Muscle of back (tissue), 11 donors: Measurements from ENCODE around the gene INS. TPM values are rescaled to one million over a fixed set of nuclear protein-coding genes. Genes with fewer than 3 reads are reported as not detected.
"Not testable (repeated sequence)": the region's sequence is repeated elsewhere in the genome, so short reads cannot be mapped to it uniquely, and the experiment has no call there.

Experiments used
- DNase-seq, 3 donors: peaks; one replicate each; pipeline versions ENCODE4 v3.0.0 to v3.0.0-alpha.2; 2013
- polyA plus RNA-seq, 10 donors: library from polyadenylated mRNA; unstranded; fragments of 120-200 nt; gene quantifications; one replicate each; pipeline ENCODE4 v1.2.1, GENCODE V29; 2013; ENCODE audit not compliant: insufficient read length in 10 of 10

The INS gene
- polyA plus RNA-seq, 10 donors = not detected

DNA sequence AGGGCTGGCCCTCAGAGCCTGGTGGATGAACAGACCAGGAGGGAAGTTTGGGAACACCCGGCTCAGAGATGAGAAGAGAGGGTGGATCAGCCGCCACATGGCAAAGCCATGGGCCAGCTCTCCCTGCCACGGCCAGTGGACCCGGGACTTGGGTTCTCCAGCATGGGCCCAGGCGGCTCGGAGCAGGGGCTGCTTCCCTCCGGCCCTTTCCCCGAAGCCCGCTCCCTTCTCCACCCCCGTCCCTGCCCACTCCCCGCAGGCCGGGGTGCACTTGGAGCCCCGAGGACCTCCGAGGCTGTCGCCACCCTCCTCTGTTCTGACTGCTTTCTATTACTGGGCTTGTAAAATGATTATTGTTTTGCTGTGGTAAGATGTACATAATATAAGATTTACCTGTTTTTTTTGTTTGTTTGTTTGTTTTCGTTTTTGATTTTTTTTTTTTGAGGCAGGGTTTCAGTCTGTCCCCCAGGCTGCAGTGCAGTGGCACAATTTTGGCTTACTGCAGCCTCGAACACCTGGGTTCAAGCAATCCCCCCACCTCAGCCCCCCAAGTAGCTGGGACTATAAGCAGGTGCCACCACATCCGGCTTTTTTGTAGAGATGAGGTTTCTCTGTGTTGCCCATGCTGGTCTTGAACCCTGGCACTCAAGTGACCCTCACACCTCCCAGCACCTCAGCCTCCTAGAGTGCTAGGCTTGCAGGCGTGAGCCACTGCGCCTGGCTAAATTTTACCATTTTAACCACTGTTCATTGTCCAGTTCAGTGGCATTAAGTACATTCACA is 21.9 kb upstream of the INS start:
- no peak for DNase-seq

- DNase-seq = no peak
Measured at GRCh38 chr11:2182075-2182474, 21.1 kb upstream of the INS start.

GRCh38 chr11:2180789-2181370 is 19.9 kb upstream of the INS start:
- no peak for DNase-seq

DNA sequence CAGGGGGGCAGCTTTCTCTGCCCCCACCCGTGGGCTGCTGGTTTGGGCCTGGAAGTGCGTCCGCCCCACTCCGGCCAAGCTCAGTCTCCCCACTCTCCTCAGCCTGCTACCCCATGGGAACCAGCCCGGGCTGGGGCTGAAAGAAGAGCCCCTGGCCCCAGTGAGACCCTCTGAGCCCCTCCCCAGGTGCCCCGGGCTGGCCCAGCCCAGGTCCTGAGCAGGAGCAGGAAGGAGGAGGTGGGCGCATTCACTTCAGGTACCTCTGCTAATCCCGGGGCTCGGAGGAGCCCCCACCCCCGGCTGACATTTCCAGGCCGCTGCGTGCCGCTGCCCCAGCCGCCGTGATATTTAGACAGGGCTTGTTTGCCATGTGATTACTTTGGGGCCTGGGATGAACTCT is 19.3 kb upstream of the INS start:
- DNase-seq = no peak

GRCh38 chr11:2179516-2179915 is 18.5 kb upstream of the INS start:
- DNase-seq = no peak

DNA sequence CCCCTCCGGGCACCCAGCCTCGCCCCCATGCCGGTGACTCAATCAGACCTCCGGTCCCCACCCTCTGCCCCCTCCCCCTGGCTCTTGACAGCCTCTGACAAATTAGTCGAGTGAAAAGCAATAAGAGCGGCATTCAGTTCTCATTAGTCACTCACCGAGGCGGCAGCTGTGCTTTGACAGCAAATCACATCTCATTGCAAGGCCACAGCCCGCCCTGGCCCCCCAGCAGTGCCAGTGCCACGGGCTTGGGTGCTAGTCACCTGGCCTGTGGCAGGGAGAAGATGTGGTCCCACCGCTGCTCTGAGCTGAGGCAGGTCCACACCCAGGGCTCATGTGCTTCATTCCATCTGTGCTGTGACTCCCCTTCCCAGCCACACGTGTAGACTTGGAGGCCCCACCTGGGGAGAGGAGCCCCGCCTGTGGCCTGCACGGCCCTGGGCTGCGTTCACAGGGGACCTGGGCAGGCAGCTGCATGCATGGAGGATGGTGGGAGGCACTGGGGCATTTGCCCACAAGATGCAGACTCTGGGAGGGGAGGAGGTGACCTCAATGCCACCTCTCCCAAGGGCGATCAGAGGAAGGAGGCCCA is 18.0 kb upstream of the INS start:
- peak in 1 of 3 donors; percentile 33 for DNase-seq

DNA sequence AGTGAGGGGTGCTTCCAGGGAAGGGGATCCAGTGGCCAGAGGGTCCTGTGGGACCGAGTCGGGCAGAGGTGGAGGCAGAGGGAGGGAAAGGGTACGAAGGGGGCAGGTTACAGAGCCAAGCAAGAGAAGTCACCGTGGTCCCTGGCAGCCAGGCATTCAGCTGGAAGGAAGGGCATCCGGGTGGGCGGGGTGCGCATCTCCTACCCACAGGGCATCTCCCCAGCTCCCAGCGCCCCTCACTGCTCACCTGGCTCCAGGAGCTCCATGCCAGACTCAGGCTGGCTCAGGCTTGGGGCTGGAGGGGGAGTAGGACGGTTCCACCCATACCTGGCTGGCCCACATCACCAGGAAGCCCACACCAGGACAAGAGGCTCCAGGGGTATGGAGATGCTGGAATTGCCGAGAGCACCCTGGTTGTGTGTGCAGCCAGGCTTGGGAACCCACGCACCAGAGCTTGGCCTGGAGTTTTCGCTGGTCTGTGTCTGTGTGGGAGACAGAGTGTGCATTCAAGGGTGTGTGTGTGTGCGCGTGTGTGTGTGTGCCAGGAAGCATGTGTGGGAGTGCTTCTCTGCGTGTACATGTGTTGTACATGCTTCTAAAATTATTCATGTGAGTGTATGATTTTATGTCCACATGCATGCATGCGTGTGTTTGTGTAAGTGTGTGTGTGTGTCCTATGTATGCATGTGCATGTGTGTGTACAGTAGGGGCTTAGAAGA is 17.2 kb upstream of the INS start:
- DNase-seq = not testable (repeated sequence)

- DNase-seq = no peak
Measured at GRCh38 chr11:2177076-2177475, 16.1 kb upstream of the INS start.

DNA sequence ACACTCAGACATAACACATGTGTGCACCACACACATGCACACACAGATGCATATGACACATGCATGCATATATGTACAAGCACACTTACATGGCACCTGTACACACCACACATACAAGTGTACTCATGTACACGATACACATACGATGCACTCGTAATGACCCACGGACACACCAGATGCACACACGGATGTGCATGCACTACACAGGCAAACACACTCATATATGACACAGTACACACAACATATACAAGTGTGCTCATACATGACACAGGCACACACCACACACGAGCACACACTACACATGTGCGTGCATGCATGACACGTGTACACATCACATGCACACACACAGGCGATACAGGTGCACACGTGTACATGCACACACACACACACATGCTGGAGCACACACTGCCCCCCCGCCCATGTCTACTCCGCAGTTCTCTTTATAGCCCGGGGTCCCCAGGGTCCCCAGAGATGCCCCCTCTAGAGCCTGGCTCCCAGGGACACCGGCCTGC is 15.4 kb upstream of the INS start:
- no peak for DNase-seq

DNA sequence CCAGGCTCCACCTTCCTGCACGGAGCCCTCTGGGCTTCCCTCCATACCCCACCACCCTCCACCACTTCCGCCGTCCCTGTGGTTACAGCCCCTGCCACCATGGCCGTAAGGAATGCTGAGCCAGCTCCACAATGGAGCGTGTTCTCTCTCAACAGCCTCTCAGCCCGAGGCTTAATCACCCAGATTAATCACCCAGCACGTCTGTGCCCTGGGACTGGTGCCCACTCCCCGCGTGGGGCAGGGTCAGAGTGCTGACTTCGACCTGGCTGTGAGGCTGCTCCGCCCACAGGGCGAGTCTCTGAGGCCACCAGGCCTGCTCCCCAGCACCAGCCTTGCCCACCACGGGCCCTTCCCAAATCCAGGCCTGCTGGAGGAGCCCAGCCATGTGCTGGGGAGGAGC is 14.7 kb upstream of the INS start:
- peak in 1 of 3 donors; percentile 38 for DNase-seq

- no peak for DNase-seq
Measured at GRCh38 chr11:2174361-2174760, 13.4 kb upstream of the INS start.

GRCh38 chr11:2173761-2174160 is 12.8 kb upstream of the INS start:
- no peak for DNase-seq

DNA sequence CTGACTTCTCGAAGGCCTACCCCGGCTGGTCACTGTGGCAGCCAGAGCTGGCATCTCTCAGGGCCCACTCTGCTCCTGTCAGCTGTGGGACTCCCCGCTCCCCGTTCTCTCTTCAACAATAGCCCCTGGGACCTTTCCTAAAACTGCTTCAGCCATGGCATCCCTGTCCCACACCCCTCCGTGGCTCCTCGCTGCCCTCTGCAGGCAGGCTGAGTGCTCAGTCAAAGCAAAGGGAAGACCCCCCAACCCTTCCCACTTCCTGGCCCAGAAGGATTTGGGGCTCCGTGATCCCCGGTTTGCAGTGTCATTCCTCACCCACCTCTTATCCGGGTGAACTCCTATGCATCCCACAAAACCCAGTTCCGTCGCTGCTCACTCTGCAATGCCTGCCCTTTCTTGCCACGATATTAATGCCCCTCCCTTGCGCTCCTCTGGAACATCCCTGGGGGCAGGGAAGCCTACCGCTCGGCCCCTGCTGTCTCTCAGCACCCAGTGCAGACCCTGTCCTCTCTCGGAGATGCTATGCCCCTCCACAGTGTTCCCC is 12.2 kb upstream of the INS start:
- DNase-seq = no peak

DNA sequence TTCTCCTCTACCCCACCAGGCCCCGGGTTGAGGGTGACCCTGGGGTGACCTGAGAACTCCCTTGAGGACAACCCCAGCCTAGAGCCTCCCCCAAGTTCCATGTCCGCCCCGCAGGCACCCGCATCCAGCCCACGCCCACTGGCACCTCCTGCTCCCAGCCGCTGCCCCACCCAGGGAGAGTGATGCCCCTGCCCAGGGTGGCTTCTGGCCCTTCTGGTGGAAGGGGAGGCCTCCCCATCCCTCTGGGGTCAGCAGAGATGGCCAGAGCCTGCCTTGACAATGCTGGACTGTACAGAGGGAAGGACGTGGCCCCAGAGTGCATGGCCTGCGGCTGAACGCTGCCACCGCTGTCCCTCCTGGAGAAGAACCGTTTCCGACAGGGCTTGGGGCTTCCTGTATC is 11.7 kb upstream of the INS start:
- DNase-seq = no peak

DNA sequence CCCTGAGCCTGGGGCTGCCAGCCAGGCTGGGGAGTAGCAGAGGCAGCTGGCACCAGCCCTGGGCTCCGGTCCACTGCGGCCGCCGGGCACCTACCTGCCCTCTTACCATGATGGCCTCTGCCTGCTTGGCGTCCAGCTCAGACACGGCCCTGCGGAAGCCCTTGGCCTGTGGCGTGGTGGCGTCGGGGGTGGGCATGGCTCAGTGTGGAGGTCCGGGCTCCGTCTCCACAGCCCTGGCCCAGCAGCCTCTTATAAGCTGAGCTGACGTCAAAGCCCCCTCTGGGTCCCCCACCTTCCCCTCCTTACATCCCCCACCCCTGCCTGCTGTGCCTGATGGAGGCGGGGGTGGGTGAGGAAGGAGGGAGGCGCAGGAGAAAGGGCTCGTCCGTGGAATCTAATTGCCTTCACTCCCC is 10.6 kb upstream of the INS start, which contains the start of gene TH:
TSS of gene TH (minus strand) at position 225 of the 413 bp plus-strand sequence. CDS start at position 196, 29 bp downstream.
- no peak for DNase-seq

DNA sequence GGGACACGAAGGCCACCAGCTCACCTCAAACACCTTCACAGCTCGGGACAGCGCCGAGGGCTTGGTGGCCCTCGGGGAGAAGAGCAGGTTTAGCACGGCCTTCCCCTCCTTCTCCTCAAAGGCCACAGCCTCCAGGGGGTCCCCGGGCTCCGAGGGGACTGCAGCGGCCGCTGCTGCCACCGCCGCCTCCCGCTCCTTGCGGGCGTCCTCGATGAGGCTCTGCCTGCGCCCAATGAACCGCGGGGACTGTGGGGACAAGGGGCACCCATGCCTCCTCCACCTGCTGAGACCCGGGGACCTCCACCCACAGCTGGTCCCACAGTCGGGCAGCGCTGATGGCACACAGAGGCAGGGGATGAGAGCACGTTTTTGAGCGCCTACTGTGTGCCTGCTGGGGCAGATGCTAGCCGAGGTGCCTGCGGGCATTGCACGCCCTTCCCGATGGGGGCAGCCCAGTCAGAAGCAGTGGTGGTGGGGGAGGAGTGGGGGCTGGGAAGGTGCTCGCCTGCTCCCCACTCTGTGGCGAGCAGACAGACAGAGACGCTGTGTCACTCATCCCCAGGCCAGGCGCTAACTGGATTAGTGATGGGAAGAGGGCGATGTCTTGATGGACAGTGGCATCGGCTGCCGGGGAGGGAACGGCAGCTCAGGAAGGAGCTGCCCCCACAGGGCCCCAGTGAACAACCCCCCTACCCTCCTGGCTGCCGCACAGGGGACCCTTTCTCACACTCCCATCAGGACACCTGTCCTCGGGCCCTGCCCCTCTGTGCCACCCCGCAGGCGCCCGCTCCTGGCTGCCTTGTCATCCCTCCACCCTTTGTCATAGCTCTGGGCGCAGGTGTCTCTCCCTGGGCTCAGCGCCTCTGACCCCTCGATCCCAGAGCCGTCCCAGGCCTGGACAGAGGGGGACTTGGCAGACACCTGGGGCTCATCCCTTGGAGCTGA is 8.9 kb upstream of the INS start:
- no peak for DNase-seq

DNA sequence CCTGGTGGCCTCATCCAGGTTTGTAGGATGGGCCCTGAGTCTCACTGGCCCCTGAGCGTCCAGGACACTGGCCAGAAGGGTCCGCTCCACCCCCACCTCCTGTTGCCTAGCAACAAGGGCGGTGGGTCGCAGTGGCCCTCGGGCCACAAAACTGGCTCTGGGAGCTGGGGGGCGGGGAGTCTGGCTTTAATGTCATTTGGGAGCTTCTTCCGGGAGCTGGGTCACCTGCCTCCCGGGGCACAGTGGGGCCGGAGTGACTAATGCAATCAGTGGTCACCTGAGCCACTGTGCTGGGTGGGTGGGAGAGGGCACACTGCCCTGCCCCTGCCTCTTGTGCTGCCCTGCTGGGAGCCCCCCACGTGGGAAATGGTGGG is 8.0 kb upstream of the INS start:
- DNase-seq = no peak

GRCh38 chr11:2168286-2169004 is 7.4 kb upstream of the INS start:
- DNase-seq = no peak

DNA sequence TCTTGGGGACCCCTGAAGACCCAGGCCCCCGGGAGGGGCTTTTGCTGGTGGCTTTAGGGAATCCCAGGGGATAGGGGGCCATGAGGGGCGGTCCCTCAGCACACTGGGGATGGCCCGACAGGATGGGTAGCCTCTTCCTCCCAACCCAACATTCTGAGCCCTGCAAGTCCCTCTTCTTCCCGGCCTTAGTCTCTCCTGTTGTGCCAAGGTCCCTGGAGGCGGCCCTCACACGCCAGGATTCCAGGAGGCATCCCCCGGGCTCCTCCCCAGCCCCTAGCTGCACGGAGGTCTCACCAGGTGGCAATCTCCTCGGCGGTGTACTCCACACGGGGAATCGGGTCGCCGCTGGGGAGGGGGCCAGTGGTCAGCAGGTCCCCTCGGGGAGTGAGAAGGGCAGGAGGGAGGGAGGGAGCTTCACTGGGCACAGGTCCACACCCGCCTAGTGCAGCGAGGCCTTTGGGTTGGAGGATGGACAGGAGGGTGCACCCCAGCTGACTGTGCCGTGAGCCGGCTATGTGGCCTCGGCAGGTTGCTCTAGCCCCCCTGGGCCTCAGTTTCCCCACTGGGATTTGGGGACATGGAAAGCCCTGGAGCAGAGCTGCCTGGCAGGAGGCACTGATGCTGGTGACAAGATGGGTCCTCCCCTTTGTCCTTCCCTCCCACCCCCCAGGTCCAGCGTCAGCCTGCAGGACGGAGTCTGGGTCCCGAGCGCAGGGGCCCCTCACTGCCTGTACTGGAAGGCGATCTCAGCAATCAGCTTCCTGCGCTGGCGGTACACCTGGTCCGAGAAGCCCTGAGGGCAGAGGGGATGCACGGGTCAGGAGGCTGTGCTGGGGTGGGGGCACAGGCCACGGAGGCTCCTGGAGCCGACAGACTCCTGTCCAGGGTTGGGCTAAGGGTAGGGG is 6.4 kb upstream of the INS start:
- no peak for DNase-seq
